Prostate gland (tissue), 2 donors: Measurements from ENCODE around the gene TNFAIP3.

Experiments used
- CTCF ChIP-seq, 4 experiments: fragments of 200-600 bp in 2 of 4; fragments of 450-650 bp in 2 of 4; sonication (generic) in 2 of 4; IDR thresholded peaks; 1 replicate in 3 of 4; 2 replicates in 1 of 4; pipeline ENCODE4 v1.5.1; 2016 to 2019; ENCODE audit warnings: antibody characterized with exemption in 4 of 4, mild to moderate bottlenecking in 2 of 4, moderate library complexity in 2 of 4
- POLR2A ChIP-seq: fragments of 450-650 bp; IDR thresholded peaks from one replicate; pipeline ENCODE4 v1.6.1; 2016; ENCODE audit warnings: antibody characterized with exemption, mild to moderate bottlenecking

DNA sequence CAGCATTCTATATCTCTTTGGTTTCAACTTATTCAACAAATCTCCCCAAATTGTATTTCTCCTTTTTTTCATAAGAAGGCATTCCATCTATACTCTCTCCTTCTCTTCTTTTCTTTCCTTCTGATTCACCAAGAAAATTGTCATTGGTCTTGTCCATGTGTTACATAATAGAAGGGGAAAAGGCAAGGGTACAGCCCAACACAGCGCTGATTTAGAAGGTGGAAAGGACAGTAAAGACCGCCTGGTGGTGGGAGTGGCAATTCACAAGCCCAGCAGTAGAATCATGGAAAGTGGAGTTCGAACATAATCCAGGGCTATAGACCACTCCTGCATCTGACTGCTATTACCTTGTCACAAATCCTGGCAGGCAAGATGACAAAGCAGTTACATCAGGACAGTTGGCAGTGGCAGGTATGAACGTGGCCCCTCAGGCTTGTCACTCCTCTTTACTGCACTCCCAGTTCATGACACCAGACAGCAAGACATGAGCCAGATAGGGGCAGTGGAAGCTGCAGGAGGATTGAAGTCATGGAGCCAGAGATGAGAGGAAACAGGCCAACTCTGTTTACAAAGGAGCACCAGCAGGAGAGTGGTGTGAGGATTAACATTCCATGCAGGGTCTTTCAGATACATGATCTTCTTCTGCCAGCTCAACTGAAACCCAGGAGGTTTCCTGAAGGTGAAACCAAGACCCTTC, 2.1 kb upstream of the TNFAIP3 start:
- TF ChIP-seq CTCF (IDR thresholded peaks at IDR 0.05) = no peak
- TF ChIP-seq POLR2A = no peak
